Activated T-helper 17 cell treated with anti-CD3 and anti-CD28 coated beads, Interleukin-2, amount 50 U/mL, for 72 hours (primary cell): ENCODE data around the gene ZNF780B. TPM values are rescaled to one million over a fixed set of nuclear protein-coding genes. Genes with fewer than 3 reads are reported as not detected.

Experiments
- ATAC-seq: fragments of 150-1000 bp; cut with Tn5 transposase; replicated peaks from 2 replicates; pipeline ENCODE4 v1.10.0; 2021; ENCODE audit warnings: mild to moderate bottlenecking, moderate library complexity
- H3K27ac Mint-ChIP-seq: one replicate; pipeline ENCODE4 v1.8.0; 2022; ENCODE audit warnings: mixed read lengths
- H3K27me3 Mint-ChIP-seq: one replicate; pipeline ENCODE4 v1.8.0; 2022; ENCODE audit warnings: mixed read lengths
- H3K36me3 Mint-ChIP-seq: one replicate; pipeline ENCODE4 v1.8.0; 2022; ENCODE audit warnings: low read depth, mild to moderate bottlenecking, mixed read lengths
- H3K4me1 Mint-ChIP-seq: one replicate; pipeline ENCODE4 v1.8.0; 2022; ENCODE audit warnings: mixed read lengths
- H3K4me3 Mint-ChIP-seq: one replicate; pipeline ENCODE4 v1.8.0; 2022; ENCODE audit warnings: mild to moderate bottlenecking, mixed read lengths
- H3K9me3 Mint-ChIP-seq: one replicate; pipeline ENCODE4 v1.8.0; 2022; ENCODE audit warnings: mixed read lengths
- total RNA-seq, 2 donors: library from RNA; stranded (reverse); gene quantifications; one replicate each; pipeline ENCODE4 v1.2.3, GENCODE V29; 2022

ZNF780B gene
- 10 to 100 TPM; 12.1 to 20.9 TPM for total RNA-seq

- Mint-ChIP-seq H3K27ac (peak within 1 kb of the TSS; percentile 93), H3K9me3 (peaks cover 9% of the 10 kb centered on the region), H3K4me1 (peaks cover 21% of the 10 kb centered on the region), H3K4me3 (peak within 1 kb of the TSS; percentile 97), H3K27me3 (peaks cover 6% of the 10 kb centered on the region), H3K36me3 (no peaks in the 10 kb centered on the region)
- peak; percentile 90 for ATAC-seq
Observed at GRCh38 chr19:40055832-40056504, at the start of gene ZNF780B. TSS of gene ZNF780B (minus strand) at chr19:40056231. CDS start at chr19:40050332, 5,899 bp downstream.

DNA sequence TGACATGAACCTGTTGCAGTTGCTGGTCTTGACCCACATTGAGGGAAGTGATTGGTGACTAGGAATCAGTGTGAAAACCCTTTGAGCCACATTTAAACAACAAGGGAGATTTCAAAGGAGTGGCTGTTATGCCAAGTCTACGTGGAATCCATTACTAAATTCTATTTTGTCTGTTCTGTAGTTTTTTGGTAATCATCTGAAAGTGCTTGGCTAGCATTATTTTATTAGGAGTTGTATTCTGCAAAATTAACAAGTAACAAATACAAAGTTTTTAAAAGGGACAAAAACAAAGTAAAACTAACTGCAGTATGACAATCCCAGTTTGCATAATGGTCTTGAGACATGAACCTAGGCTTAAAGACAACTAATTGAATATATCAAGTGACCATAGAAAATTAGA lies 48.7 kb upstream of the ZNF780B start:
- no peak for ATAC-seq
- Mint-ChIP-seq H3K9me3 (peaks cover 3% of the 10 kb centered on the region), H3K27me3 (no peaks in the 10 kb centered on the region), H3K4me1 (no peaks in the 10 kb centered on the region), H3K27ac (no peak overlapping the region), H3K4me3 (no peak overlapping the region), H3K36me3 (no peaks in the 10 kb centered on the region)

DNA sequence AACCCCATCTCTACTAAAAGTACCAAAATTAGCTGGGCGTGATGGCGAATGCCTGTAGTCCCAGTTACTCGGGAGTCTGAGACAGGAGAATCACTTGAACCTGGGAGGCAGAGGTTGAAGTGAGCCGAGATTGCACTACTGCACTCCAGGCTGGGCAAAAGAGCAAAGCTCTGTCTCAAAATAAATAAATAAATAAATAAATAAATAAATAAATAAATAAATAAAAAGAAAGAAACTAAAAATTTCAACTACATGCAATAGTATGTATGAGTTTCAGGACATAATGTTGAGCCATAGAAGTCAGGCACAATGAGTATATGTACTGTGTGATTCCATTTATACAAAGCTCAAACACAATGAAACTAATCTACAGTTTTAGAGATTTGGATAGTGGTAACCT lies 47.6 kb upstream of the ZNF780B start:
- Mint-ChIP-seq H3K4me3 (no peak overlapping the region), H3K27ac (no peak overlapping the region), H3K36me3 (no peaks in the 10 kb centered on the region), H3K4me1 (no peaks in the 10 kb centered on the region), H3K27me3 (peaks cover 3% of the 10 kb centered on the region), H3K9me3 (peaks cover 3% of the 10 kb centered on the region)
- no peak for ATAC-seq

- Mint-ChIP-seq H3K9me3 (peaks cover 3% of the 10 kb centered on the region), H3K27ac (no peak overlapping the region), H3K4me1 (no peaks in the 10 kb centered on the region), H3K27me3 (peaks cover 7% of the 10 kb centered on the region), H3K4me3 (no peak overlapping the region), H3K36me3 (no peaks in the 10 kb centered on the region)
- no peak for ATAC-seq
Observed at GRCh38 chr19:40101813-40102212, 45.8 kb upstream of the ZNF780B start.

DNA sequence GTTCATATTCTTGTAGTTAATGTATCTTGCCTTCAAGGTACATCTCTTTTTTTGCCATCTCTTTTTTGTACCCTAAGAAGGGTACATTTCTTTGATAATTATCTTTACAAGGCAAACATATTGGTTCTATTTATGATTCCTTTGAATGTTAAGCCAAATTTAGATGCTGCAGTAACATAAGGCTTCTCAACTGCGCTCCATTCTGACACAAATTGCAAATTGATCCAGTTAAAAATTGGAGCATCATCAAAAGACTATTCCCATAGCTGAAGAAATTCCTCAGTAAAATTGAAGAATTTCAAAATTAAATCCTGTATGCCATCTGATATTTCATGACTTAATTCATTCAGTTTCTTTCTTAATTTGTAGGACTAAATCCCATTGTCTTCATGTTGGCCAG lies 37.4 kb upstream of the ZNF780B start:
- Mint-ChIP-seq H3K27ac (no peak overlapping the region), H3K4me3 (no peak overlapping the region), H3K4me1 (peaks cover 20% of the 10 kb centered on the region), H3K27me3 (peaks cover 11% of the 10 kb centered on the region), H3K36me3 (peaks cover 11% of the 10 kb centered on the region), H3K9me3 (no peaks in the 10 kb centered on the region)
- ATAC-seq, result no peak

GRCh38 chr19:40091205-40092129 lies 35.4 kb upstream of the ZNF780B start:
- no peaks in the 10 kb centered on the region for H3K9me3 Mint-ChIP-seq
- H3K4me3 Mint-ChIP-seq, result peak overlapping the region; percentile 100
- H3K36me3 Mint-ChIP-seq, result peaks cover 17% of the 10 kb centered on the region
- peaks cover 26% of the 10 kb centered on the region for H3K4me1 Mint-ChIP-seq
- peak overlapping the region; percentile 100 for H3K27ac Mint-ChIP-seq
- no peak for ATAC-seq
- peaks cover 7% of the 10 kb centered on the region for H3K27me3 Mint-ChIP-seq

DNA sequence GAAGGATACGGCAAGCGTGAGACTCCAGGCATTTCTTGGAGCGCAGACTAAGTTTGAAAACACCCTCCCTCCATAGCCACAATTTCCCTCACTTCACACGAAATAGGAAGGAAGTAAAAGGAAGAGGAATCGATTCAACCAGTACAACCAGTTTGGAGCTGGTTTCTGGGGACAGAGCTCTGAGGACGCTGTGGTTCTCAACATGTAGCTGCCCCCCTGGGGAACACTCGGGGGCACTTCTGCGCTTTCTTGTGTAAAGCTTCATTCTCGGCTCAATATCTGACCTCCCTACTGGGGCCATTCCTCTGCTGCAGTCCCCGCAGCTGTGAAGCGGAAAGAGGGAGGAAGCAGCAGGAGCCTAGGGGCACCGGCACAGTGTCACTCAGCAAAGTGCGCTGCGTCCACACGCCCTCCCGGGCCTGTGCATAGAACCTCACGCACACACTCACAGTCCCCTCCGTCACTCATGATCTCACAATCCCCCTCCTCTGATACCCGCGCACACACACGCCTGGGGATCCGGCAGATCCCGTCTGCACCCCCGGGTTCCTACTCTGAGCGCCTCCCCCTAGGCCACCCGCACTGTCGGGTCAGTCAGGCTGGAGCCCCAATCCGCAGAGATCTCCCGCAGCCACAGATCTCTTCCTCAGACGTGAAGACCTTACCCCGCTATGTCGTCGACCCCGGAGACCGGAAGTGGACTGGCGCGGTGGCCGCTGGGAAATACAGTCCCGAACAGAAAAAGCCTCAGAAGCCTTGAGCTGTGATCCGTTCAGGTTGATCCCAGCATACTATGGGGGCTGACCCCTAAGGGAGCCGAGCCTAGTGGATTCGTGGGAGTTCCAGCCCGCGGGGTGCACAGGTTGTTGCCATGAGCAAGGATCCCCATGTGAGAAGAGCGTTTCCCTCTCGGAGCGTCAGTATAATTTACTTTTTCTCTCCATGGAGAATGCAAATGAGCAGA lies 34.5 kb upstream of the ZNF780B start, which contains the start of gene ZNF780A:
Gene ZNF780A, minus strand, starts transcription at position 703 of the 964 bp plus-strand sequence. CDS start 6,190 bp downstream, outside the sequence.
- H3K36me3 Mint-ChIP-seq, result peaks cover 17% of the 10 kb centered on the region
- peaks cover 26% of the 10 kb centered on the region for H3K4me1 Mint-ChIP-seq
- H3K9me3 Mint-ChIP-seq, result no peaks in the 10 kb centered on the region
- peak within 1 kb of the TSS; percentile 100 for H3K27ac Mint-ChIP-seq
- H3K4me3 Mint-ChIP-seq, result peak within 1 kb of the TSS; percentile 100
- ATAC-seq, result peak; percentile 95
- peaks cover 7% of the 10 kb centered on the region for H3K27me3 Mint-ChIP-seq

DNA sequence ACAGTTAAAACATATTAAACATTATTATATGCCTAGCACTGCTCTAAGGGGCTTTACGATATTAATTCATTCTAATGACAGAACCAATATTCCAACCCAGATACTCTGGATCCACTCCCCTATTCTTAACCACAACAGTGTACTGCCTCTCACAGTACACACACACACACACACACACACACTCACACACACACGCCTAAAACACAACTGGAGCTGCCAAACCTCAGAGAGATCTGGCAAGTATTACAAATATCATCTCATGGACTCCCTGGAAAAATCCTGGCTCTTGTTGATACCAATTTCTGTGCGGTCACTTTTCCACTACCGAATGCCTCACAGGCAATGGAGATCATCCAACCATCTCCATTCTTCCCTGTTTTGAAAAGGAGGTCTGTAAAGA lies 33.4 kb upstream of the ZNF780B start:
- Mint-ChIP-seq H3K9me3 (no peaks in the 10 kb centered on the region), H3K27ac (peak overlapping the region; percentile 100), H3K36me3 (peaks cover 24% of the 10 kb centered on the region), H3K4me1 (peaks cover 26% of the 10 kb centered on the region), H3K4me3 (peak overlapping the region; percentile 100), H3K27me3 (peaks cover 5% of the 10 kb centered on the region)
- no peak for ATAC-seq

DNA sequence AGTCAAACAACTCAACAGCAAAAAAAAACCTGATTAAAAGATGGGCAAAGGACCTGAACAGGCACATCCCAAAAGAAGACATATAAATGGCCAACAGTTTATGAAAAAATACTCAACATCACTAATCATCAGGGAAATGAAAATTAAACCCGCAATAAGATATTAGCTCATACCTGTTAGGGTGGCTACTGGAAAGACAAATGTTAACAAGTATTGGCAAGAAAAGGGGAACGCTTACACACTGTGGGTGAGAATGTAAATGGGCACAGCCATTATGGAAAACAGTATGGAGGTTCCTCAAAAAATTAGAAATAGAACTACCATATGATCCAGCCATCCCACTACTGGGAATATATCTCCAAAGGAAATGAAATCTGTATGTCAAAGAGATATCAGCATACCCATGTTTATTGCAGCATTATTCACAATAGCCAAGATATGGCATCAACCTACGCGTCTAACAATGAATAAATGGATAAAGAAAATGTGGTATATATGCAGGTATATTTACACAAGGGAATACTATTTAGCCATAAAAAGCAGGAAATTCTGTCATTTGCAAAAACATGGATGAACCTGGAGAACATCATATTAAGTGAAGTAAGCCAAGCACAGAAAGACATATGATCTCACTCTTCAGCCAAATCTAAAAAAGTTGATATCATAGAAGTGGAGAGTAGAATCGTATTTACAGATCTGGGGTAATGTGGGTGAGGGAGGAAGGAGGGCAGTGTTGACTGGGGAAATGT lies 32.4 kb upstream of the ZNF780B start:
- Mint-ChIP-seq H3K27me3 (no peaks in the 10 kb centered on the region), H3K27ac (peak overlapping the region; percentile 10), H3K36me3 (peaks cover 33% of the 10 kb centered on the region), H3K4me1 (peaks cover 30% of the 10 kb centered on the region), H3K9me3 (no peaks in the 10 kb centered on the region), H3K4me3 (peak overlapping the region; percentile 100)
- no peak for ATAC-seq

- peaks cover 68% of the 10 kb centered on the region for H3K36me3 Mint-ChIP-seq
- no peak overlapping the region for H3K4me3 Mint-ChIP-seq
- H3K27ac Mint-ChIP-seq, result no peak overlapping the region
- peaks cover 21% of the 10 kb centered on the region for H3K4me1 Mint-ChIP-seq
- ATAC-seq, result no peak
- no peaks in the 10 kb centered on the region for H3K9me3 Mint-ChIP-seq
- H3K27me3 Mint-ChIP-seq, result no peaks in the 10 kb centered on the region
Observed at GRCh38 chr19:40084948-40085347, 28.9 kb upstream of the ZNF780B start.

- H3K4me1 Mint-ChIP-seq, result peaks cover 4% of the 10 kb centered on the region
- peaks cover 15% of the 10 kb centered on the region for H3K9me3 Mint-ChIP-seq
- H3K27ac Mint-ChIP-seq, result no peak overlapping the region
- no peak overlapping the region for H3K4me3 Mint-ChIP-seq
- ATAC-seq, result no peak
- peaks cover 87% of the 10 kb centered on the region for H3K36me3 Mint-ChIP-seq
- H3K27me3 Mint-ChIP-seq, result no peaks in the 10 kb centered on the region
Observed at GRCh38 chr19:40081411-40081810, 25.4 kb upstream of the ZNF780B start.

GRCh38 chr19:40080289-40080688 lies 24.3 kb upstream of the ZNF780B start:
- H3K4me1 Mint-ChIP-seq, result peaks cover 4% of the 10 kb centered on the region
- ATAC-seq, result no peak
- peaks cover 21% of the 10 kb centered on the region for H3K9me3 Mint-ChIP-seq
- H3K27ac Mint-ChIP-seq, result no peak overlapping the region
- peaks cover 98% of the 10 kb centered on the region for H3K36me3 Mint-ChIP-seq
- no peak overlapping the region for H3K4me3 Mint-ChIP-seq
- H3K27me3 Mint-ChIP-seq, result no peaks in the 10 kb centered on the region

DNA sequence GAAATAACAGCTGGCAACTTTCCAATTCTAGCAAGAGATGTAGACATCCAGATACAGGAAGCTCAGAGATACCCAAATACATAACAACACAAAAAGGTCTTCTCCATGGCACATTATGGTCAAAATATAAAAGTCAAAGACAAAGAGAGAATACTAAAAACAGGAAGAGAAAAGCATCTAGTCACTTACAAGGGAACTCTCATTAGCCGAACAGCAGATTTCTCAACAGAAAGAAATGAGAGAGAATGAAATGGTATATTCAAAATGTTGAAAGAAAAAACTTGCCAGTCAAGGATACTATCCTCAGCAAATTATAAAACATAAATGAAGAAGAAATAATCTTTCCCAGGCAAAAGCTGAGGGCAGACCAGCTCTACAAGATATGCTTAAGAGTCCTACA lies 22.3 kb upstream of the ZNF780B start:
- Mint-ChIP-seq H3K27me3 (no peaks in the 10 kb centered on the region), H3K4me3 (no peak overlapping the region), H3K4me1 (no peaks in the 10 kb centered on the region), H3K27ac (no peak overlapping the region), H3K36me3 (peaks cover 100% of the 10 kb centered on the region), H3K9me3 (peaks cover 25% of the 10 kb centered on the region)
- ATAC-seq, result no peak
